Myocyte (in vitro differentiated cells): ENCODE measurements around the gene DOCK4. TPM values are rescaled to one million over a fixed set of nuclear protein-coding genes. Genes with fewer than 3 reads are reported as not detected.

Experiments
- DNase-seq: peaks from one replicate; pipeline ENCODE4 v3.0.0-alpha.2; 2012; ENCODE audit warnings: low read depth
- total RNA-seq: library from RNA; depleted of rRNA; stranded (reverse); fragments of >200 nt; gene quantifications from 2 replicates; pipeline ENCODE4 v1.2.3, GENCODE V29; 2014

DOCK4 gene
- total RNA-seq, 1 donor from 2014 or later = 16.3 TPM

- no peak for DNase-seq
Observed at GRCh38 chr7:112019932-112020331, 186.3 kb downstream of the DOCK4 start.

GRCh38 chr7:112018305-112019030 is 187.7 kb downstream of the DOCK4 start:
- DNase-seq = no peak

GRCh38 chr7:112015146-112015545 is 191.1 kb downstream of the DOCK4 start:
- no peak for DNase-seq

GRCh38 chr7:112014347-112014746 is 191.9 kb downstream of the DOCK4 start:
- DNase-seq = no peak

GRCh38 chr7:112013274-112013673 is 192.9 kb downstream of the DOCK4 start:
- DNase-seq = no peak

GRCh38 chr7:112012242-112012641 is 194.0 kb downstream of the DOCK4 start:
- DNase-seq = no peak

- no peak for DNase-seq
Observed at GRCh38 chr7:112010994-112011393, 195.2 kb downstream of the DOCK4 start.

- no peak for DNase-seq
Observed at GRCh38 chr7:112010109-112010508, 196.1 kb downstream of the DOCK4 start.

GRCh38 chr7:112009081-112009480 is 197.1 kb downstream of the DOCK4 start:
- peak; percentile 19 for DNase-seq

GRCh38 chr7:112007185-112007584 is 199.0 kb downstream of the DOCK4 start:
- DNase-seq = no peak

GRCh38 chr7:112006071-112006470 is 200.1 kb downstream of the DOCK4 start:
- no peak for DNase-seq

GRCh38 chr7:112005205-112005775 is 200.9 kb downstream of the DOCK4 start:
- DNase-seq = no peak

GRCh38 chr7:112001091-112001826 is 204.9 kb downstream of the DOCK4 start:
- DNase-seq = peak; percentile 89

GRCh38 chr7:111998326-111998725 is 207.9 kb downstream of the DOCK4 start:
- DNase-seq = no peak

GRCh38 chr7:111997546-111997945 is 208.7 kb downstream of the DOCK4 start:
- no peak for DNase-seq

- peak; percentile 53 for DNase-seq
Observed at GRCh38 chr7:111992601-111993000, 213.6 kb downstream of the DOCK4 start.

GRCh38 chr7:111990643-111991042 is 215.6 kb downstream of the DOCK4 start:
- no peak for DNase-seq

GRCh38 chr7:111987886-111988285 is 218.3 kb downstream of the DOCK4 start:
- no peak for DNase-seq

- peak; percentile 13 for DNase-seq
Observed at GRCh38 chr7:111987115-111987826, 218.9 kb downstream of the DOCK4 start.

- DNase-seq = no peak
Observed at GRCh38 chr7:111986601-111987000, 219.6 kb downstream of the DOCK4 start.

- DNase-seq = no peak
Observed at GRCh38 chr7:111985798-111986197, 220.4 kb downstream of the DOCK4 start.

- DNase-seq = no peak
Observed at GRCh38 chr7:111982804-111983203, 223.4 kb downstream of the DOCK4 start.
